ELR (cell line): ENCODE measurements around the gene INPP4B.

Experiments used
- DNase-seq: peaks from one replicate; pipeline ENCODE4 v3.0.0-alpha.2; 2015; ENCODE audit warnings: low read depth

INPP4B gene

GRCh38 chr4:142846108-142846728 is at the start of gene INPP4B:
INPP4B (minus strand) TSS chr4:142846301.
- DNase-seq = peak; percentile 67

GRCh38 chr4:142893012-142893411 is 46.9 kb upstream of the INPP4B start:
- DNase-seq = no peak

DNA sequence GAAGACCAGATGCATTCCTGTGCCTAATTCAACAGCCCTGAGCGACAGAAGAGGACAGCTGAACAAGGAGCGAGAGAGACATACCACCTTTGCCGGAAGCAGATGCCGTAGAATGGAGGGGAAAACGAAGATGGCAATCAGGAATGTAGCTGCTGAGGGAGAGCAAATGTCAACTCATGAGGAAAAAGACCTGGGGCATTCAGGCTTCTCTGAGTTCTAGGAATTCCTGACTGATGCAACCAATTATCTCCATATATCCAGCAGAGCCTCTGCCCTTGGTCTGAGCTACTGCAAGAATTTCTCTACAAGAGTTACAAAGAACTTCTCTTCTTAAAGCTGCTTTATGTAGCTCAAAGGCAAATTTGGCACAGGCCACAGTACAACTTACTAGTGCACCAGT is 40.5 kb upstream of the INPP4B start:
- no peak for DNase-seq

DNA sequence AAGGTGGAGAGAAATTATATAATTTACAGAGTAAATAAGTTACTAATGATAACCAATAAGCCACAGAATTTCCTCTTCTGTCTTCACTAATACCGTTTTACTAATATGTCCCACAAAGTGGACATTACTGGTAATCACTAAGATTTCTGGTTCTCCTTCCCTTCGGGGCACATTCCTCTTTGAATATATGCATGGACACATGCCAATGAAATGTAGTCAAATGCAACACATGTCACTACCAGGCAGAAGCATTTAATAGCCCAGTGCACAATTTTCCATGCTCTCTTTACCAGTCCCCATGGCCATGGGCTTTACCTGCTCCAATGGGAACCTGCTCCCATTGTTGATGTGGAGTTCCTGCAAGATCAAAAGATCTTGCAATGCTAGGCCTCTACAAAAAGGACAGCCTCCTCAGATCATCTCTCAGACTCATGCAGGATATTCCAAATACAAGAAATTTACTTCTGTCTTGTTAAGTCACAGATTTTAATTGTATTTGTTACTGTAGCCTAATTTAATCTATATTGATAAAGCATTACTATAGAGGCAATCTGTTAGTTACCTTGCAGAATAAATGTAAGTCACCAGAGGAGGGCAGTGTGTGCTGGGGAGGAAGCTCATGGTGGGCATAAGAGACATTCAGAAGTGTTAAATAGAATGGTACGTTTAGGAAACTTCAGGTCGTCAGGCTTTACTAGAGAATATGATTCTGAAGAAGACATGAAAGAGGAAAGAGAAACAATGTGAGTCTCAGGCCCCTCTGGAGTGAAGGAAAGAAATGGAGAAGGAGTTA is 37.1 kb upstream of the INPP4B start:
- peak; percentile 28 for DNase-seq

- no peak for DNase-seq
Measured at GRCh38 chr4:142882159-142882558, 36.1 kb upstream of the INPP4B start.

DNA sequence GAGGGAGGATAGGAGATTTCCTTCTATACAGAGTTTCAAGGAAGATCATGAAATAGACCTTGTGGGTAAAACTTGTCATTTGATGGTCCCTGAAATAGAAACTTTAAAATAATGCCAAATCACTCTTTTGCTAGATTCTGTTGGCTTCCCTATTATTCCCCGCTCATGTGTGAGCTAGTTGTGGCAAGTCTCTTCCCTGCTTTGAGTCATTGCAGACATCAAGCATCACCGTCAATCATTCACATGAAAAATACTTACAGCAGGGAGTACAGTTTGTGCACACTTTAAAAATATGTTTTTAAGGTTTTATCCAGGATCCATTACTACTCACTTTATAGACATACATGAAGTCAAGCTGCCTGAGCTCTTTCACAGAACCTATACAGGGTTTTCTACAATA is 35.2 kb upstream of the INPP4B start:
- no peak for DNase-seq

GRCh38 chr4:142875117-142875516 is 29.0 kb upstream of the INPP4B start:
- DNase-seq = peak; percentile 11

- DNase-seq = no peak
Measured at GRCh38 chr4:142874684-142875083, 28.6 kb upstream of the INPP4B start.

GRCh38 chr4:142866685-142867084 is 20.6 kb upstream of the INPP4B start:
- no peak for DNase-seq

GRCh38 chr4:142861351-142861750 is 15.2 kb upstream of the INPP4B start:
- DNase-seq = no peak

DNA sequence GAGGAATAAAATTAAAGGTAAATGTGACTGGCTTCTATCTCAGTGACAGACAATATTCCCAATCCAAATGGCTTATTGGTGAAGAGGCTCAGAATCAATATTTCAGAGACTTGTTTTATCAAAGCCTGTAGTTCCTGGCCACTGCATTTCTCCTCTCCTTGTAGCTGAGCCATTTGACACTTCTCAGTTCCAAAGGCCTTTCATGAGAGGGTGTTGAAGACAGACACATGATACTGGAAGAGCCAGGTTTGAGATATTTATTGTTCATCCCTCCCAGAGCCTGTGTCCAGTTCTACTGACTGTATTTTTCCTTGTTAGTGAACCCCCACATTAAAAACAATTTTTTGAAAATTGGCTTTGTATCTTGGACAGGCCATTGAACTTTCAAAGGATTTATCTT is 12.9 kb upstream of the INPP4B start:
- DNase-seq = no peak

GRCh38 chr4:142858446-142858845 is 12.3 kb upstream of the INPP4B start:
- no peak for DNase-seq

GRCh38 chr4:142856576-142856975 is 10.5 kb upstream of the INPP4B start:
- DNase-seq = no peak

- peak; percentile 36 for DNase-seq
Measured at GRCh38 chr4:142850478-142850877, 4.4 kb upstream of the INPP4B start.

GRCh38 chr4:142846729-142847596 is 862 bp upstream of the INPP4B start:
- peak; percentile 41 for DNase-seq

GRCh38 chr4:142845293-142846107 is 601 bp downstream of the INPP4B start:
- DNase-seq = peak; percentile 28

- no peak for DNase-seq
Measured at GRCh38 chr4:142844782-142845181, 1.3 kb downstream of the INPP4B start.

GRCh38 chr4:142840516-142841123 is 5.5 kb downstream of the INPP4B start:
- DNase-seq = peak; percentile 66

DNA sequence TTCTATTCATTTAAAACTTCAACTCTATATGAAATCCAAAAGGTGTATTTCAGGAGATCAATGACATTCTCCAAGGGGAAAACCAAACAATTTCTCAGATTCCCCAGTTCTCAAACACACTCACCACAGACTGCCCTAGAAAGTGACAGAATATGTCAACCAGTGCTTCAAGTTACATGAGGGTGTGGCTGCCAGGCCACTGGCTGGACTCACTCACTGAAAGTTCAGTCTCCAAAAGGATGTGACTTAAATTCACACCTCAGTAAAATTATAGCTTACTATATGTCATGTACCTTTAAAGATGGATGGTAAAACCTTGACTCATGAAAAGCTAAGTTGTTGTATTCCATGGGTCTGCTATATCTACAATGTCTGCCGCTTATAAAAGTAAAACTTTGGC is 7.3 kb downstream of the INPP4B start:
- DNase-seq = no peak

DNA sequence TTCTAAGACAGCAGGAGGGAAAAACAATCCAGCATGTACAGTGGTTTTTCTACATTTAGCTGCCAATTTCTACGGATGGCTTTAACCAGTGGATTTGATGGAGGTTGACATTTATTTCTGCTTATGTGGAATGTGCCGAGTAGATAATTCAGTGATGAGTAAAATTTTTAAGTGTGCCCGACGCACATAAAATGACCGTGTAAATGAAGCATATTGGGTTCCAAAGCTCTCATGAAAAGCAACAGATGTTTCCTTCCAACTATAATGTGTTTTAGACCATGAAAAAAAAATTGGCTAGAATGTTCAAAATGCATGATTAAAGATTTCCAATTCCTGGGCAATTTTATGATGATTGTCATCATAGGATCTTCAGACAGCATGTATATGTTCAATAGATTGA is 14.1 kb downstream of the INPP4B start:
- no peak for DNase-seq

DNA sequence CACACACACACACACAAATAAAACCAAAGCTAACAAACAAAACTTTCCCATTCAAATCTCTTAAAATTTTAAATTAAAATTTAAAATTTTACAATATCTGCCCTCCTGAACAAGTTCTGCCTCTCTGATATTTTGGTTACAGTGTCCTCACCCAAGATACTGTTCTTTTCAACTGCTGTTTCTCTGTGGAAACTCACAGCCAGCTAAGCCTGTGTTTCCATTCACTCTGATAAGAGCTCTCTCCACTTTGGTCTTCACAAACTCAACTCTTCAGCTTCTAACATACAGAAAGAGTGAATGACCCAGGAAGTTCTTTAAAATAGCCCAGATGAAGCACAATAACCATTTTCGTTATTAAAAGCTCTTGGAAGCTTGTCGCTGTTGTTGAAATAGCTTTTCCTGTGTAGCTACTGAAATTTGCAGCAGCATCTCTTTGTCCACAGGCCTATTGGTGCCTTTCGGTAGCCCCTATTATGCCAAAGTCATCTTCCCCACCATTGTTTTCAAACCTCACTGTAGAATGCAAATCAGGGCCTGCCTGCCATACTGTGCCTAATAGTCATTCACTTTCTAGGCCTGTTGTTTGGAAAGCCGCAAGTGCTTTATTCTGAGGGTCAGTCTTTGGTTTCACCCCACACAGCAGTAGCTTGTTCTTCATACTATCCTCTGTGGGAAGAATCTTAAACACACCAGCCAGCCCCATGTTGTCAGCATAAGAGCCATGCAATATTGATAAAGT is 19.4 kb downstream of the INPP4B start:
- no peak for DNase-seq
